Duodenal mucosa (tissue), 2 donors: Measurements from ENCODE around the gene NNT.
"Not testable (repeated sequence)": the region's sequence is repeated elsewhere in the genome, so short reads cannot be mapped to it uniquely, and the experiment has no call there.

Source experiments
- H3K27ac ChIP-seq: one replicate; pipeline ENCODE4 v1.7.0; 2013; ENCODE audit warnings: low read depth, low read length
- H3K27me3 ChIP-seq, 2 donors: one replicate each; pipeline ENCODE4 v1.7.0; 2013; ENCODE audit warnings: low read length in 2 of 2, control low read depth in 1 of 2; ENCODE audit not compliant: insufficient read depth in 2 of 2, control insufficient read depth in 1 of 2
- H3K36me3 ChIP-seq, 2 donors: one replicate each; pipeline ENCODE4 v1.7.0; 2013; ENCODE audit warnings: low read length in 2 of 2, control low read depth in 1 of 2; ENCODE audit not compliant: insufficient read depth in 2 of 2, control insufficient read depth in 1 of 2
- H3K4me1 ChIP-seq, 2 donors: one replicate each; pipeline ENCODE4 v1.7.0; 2013; ENCODE audit warnings: low read length in 2 of 2, control low read depth in 1 of 2; ENCODE audit not compliant: insufficient read depth in 2 of 2, control insufficient read depth in 1 of 2
- H3K4me3 ChIP-seq, 2 donors: one replicate each; pipeline ENCODE4 v1.7.0; 2013; ENCODE audit warnings: low read length in 2 of 2, low read depth in 1 of 2
- H3K9ac ChIP-seq, 2 donors: one replicate each; pipeline ENCODE4 v1.7.0; 2013; ENCODE audit warnings: low read length in 2 of 2, low read depth in 1 of 2
- H3K9me3 ChIP-seq, 2 donors: one replicate each; pipeline ENCODE4 v1.7.0; 2013; ENCODE audit warnings: low read length in 2 of 2, control low read depth in 1 of 2; ENCODE audit not compliant: control insufficient read depth in 1 of 2

NNT gene

GRCh38 chr5:43582082-43583005, 20.6 kb upstream of the NNT start:
- Histone ChIP-seq H3K9ac (no peak overlapping the region), H3K4me1 (no peaks in the 10 kb centered on the region), H3K9me3 (no peaks in the 10 kb centered on the region), H3K36me3 (no peaks in the 10 kb centered on the region), H3K27ac (no peak overlapping the region), H3K27me3 (no peaks in the 10 kb centered on the region), H3K4me3 (no peak overlapping the region)

DNA sequence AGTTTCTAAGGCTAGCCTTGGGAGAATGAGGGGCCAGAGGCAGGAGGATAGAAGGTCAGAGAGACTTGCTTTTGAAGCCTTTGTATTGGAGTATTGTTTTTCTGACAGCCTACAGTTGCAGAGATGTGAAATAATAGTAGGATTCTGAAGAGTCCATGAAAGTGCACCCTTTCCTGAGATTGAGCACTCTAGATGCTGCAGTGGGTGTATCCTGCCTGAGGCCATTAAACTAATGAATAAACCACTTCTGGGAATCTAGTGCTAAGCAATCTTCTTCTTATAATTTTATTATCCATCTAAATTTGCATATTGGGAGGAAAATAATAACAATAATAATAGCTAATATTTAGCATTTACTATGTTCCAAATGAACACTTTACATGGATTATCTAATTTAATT, 19.3 kb upstream of the NNT start:
- no peak overlapping the region for H3K9ac ChIP-seq
- no peaks in the 10 kb centered on the region for H3K4me1 ChIP-seq
- H3K36me3 ChIP-seq = no peaks in the 10 kb centered on the region
- H3K27ac ChIP-seq = no peak overlapping the region
- no peaks in the 10 kb centered on the region for H3K9me3 ChIP-seq
- no peaks in the 10 kb centered on the region for H3K27me3 ChIP-seq
- H3K4me3 ChIP-seq = no peak overlapping the region

GRCh38 chr5:43584166-43584699, 18.7 kb upstream of the NNT start:
- no peaks in the 10 kb centered on the region for H3K36me3 ChIP-seq
- no peak overlapping the region for H3K9ac ChIP-seq
- no peaks in the 10 kb centered on the region for H3K9me3 ChIP-seq
- no peak overlapping the region for H3K4me3 ChIP-seq
- H3K27ac ChIP-seq = no peak overlapping the region
- no peaks in the 10 kb centered on the region for H3K27me3 ChIP-seq
- no peaks in the 10 kb centered on the region for H3K4me1 ChIP-seq

GRCh38 chr5:43588842-43589241, 14.1 kb upstream of the NNT start:
- Histone ChIP-seq H3K9ac (no peak overlapping the region), H3K9me3 (no peaks in the 10 kb centered on the region), H3K36me3 (no peaks in the 10 kb centered on the region), H3K27ac (no peak overlapping the region), H3K4me3 (no peak overlapping the region), H3K27me3 (no peaks in the 10 kb centered on the region), H3K4me1 (no peaks in the 10 kb centered on the region)

GRCh38 chr5:43589310-43589709, 13.7 kb upstream of the NNT start:
- Histone ChIP-seq H3K9ac (no peak overlapping the region), H3K27me3 (no peaks in the 10 kb centered on the region), H3K9me3 (no peaks in the 10 kb centered on the region), H3K36me3 (no peaks in the 10 kb centered on the region), H3K27ac (no peak overlapping the region), H3K4me3 (no peak overlapping the region), H3K4me1 (no peaks in the 10 kb centered on the region)

DNA sequence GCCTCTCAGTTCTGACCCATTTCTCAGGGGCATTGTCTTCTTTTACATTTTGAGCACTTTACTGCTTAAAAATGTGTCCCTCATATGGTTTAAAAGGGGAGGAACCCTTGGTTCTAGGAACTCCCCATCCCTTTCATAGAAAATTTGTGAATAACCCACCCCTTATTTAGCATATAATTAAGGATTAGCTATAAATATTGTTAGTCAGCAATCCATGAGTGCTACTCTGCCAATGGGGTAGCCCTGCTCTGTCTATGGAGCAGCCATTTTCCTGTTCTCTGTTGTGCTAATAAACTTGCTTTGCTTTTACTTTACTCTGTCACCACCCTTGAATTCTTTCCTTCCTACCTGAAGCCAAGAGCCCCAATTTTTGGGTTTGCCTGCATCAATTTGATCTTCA, 12.3 kb upstream of the NNT start:
- Histone ChIP-seq H3K36me3 (no peaks in the 10 kb centered on the region), H3K9ac (no peak overlapping the region), H3K9me3 (no peaks in the 10 kb centered on the region), H3K4me3 (no peak overlapping the region), H3K27ac (no peak overlapping the region), H3K4me1 (no peaks in the 10 kb centered on the region), H3K27me3 (no peaks in the 10 kb centered on the region)

GRCh38 chr5:43592363-43592762, 10.6 kb upstream of the NNT start:
- H3K9me3 ChIP-seq = no peaks in the 10 kb centered on the region
- H3K9ac ChIP-seq = no peak overlapping the region
- no peaks in the 10 kb centered on the region for H3K27me3 ChIP-seq
- no peak overlapping the region for H3K27ac ChIP-seq
- H3K4me3 ChIP-seq = no peak overlapping the region
- no peaks in the 10 kb centered on the region for H3K4me1 ChIP-seq
- no peaks in the 10 kb centered on the region for H3K36me3 ChIP-seq

DNA sequence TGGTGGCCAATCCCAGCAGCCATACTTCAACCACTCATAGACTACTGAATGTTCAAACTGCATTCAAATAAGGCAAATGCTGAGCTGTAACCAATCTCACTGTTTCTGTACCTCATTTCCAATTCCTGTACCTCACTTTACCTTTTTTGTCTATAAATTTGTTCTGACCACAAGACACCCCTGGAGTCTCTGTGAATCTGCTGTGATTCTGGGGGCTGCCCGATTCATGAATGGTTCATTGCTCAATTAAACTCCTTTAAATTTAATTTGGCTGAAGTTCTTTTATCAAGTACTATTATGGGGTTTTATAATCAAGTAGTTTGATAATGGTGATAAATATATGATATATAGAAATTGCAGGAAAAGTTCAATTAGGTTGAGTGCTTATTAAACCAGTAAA, 4.1 kb upstream of the NNT start:
- not testable (repeated sequence) for H3K27me3 ChIP-seq, H3K9me3 ChIP-seq, H3K27ac ChIP-seq, H3K4me1 ChIP-seq, H3K4me3 ChIP-seq, H3K9ac ChIP-seq, H3K36me3 ChIP-seq

DNA sequence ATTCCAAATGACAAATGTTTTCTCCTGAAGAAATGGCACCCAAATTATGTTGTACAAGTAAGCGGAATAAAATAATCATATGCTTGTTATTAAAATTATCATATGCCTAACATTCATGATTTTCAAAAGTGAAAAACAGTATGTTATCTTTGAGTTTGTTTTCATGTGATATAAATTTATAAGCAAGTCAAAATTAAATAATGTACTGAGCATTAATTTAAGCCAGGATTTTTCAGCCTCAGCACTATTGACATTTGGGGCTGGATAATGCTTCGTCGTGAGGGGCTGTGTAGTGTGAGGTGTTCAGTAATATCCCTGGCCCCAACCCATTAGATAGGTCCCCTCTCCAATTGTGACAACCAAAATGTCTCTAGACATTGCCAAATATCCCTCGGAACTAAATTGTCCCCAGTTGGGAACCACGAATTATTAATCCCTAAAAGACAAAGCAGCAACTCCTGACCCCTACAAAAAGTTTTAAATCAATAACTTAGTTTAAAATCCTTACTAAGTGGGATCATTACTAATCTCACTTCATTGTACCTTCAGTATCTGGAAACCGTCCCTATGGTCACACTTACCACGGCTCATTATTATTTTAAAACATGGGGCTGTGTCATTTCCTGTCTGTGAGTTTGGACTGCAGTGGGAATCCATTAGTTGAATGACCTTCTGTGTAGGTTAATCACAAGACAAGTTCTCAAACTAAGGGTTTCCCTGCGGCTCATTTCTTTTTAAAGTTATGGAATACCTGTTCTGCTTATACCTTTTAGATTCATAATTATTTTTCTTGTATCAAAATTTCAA, 1.3 kb upstream of the NNT start:
- H3K4me3 ChIP-seq = peak overlapping the region; percentile 88 to 91
- H3K9me3 ChIP-seq = no peaks in the 10 kb centered on the region
- peaks cover 15 to 16% of the 10 kb centered on the region in 2 donors for H3K4me1 ChIP-seq
- H3K27ac ChIP-seq = no peak overlapping the region
- H3K9ac ChIP-seq = peak overlapping the region; percentile 71 to 88
- peaks cover 0 to 3% of the 10 kb centered on the region in 2 donors for H3K36me3 ChIP-seq
- H3K27me3 ChIP-seq = no peaks in the 10 kb centered on the region
